ENCODE measurements around the gene CFB. TPM values are rescaled to one million over a fixed set of nuclear protein-coding genes. Genes with fewer than 3 reads are reported as not detected.

CFB gene
- total RNA-seq, 1 donor from 2014 or later: not detected

GRCh38 chr6:31933537-31933936, 12.4 kb upstream of the CFB start:
- H3K27me3 Mint-ChIP-seq (ENCODE audit: unreplicated experiment): peaks cover 2% of the 10 kb centered on the region
- no peaks in the 10 kb centered on the region for H3K36me3 Mint-ChIP-seq (ENCODE audit: low read depth, unreplicated experiment)
- DNase-seq (ENCODE audit: low spot score): no peak
- H3K9me3 Mint-ChIP-seq (ENCODE audit: unreplicated experiment): no peaks in the 10 kb centered on the region
- no peak overlapping the region for H3K4me3 Mint-ChIP-seq (ENCODE audit: unreplicated experiment)
- H3K27ac Mint-ChIP-seq (ENCODE audit: unreplicated experiment): no peak overlapping the region
- H3K4me1 Mint-ChIP-seq (ENCODE audit: unreplicated experiment): no peaks in the 10 kb centered on the region
- TF ChIP-seq CTCF (IDR thresholded peaks at IDR 0.05; ENCODE audit: unreplicated experiment): no peak

- H3K9me3 Mint-ChIP-seq (ENCODE audit: unreplicated experiment): no peaks in the 10 kb centered on the region
- no peak overlapping the region for H3K4me3 Mint-ChIP-seq (ENCODE audit: unreplicated experiment)
- H3K27me3 Mint-ChIP-seq (ENCODE audit: unreplicated experiment): peaks cover 2% of the 10 kb centered on the region
- no peaks in the 10 kb centered on the region for H3K4me1 Mint-ChIP-seq (ENCODE audit: unreplicated experiment)
- no peak for TF ChIP-seq CTCF (IDR thresholded peaks at IDR 0.05; ENCODE audit: unreplicated experiment)
- H3K36me3 Mint-ChIP-seq (ENCODE audit: low read depth, unreplicated experiment): no peaks in the 10 kb centered on the region
- no peak overlapping the region for H3K27ac Mint-ChIP-seq (ENCODE audit: unreplicated experiment)
- no peak for DNase-seq (ENCODE audit: low spot score)
Measured at GRCh38 chr6:31935021-31935420, 10.9 kb upstream of the CFB start.

- Mint-ChIP-seq H3K4me3 (ENCODE audit: unreplicated experiment) (no peak overlapping the region), H3K36me3 (ENCODE audit: low read depth, unreplicated experiment) (no peaks in the 10 kb centered on the region), H3K9me3 (ENCODE audit: unreplicated experiment) (no peaks in the 10 kb centered on the region), H3K27ac (ENCODE audit: unreplicated experiment) (no peak overlapping the region), H3K27me3 (ENCODE audit: unreplicated experiment) (peaks cover 2% of the 10 kb centered on the region), H3K4me1 (ENCODE audit: unreplicated experiment) (peaks cover 3% of the 10 kb centered on the region)
- TF ChIP-seq CTCF (IDR thresholded peaks at IDR 0.05; ENCODE audit: unreplicated experiment): no peak
- DNase-seq (ENCODE audit: low spot score): no peak
Measured at GRCh38 chr6:31935823-31936222, 10.1 kb upstream of the CFB start.

GRCh38 chr6:31940256-31940664, 5.6 kb upstream of the CFB start:
- Mint-ChIP-seq H3K27ac (ENCODE audit: unreplicated experiment) (no peak overlapping the region), H3K27me3 (ENCODE audit: unreplicated experiment) (peaks cover 5% of the 10 kb centered on the region), H3K4me1 (ENCODE audit: unreplicated experiment) (peaks cover 3% of the 10 kb centered on the region), H3K36me3 (ENCODE audit: low read depth, unreplicated experiment) (no peaks in the 10 kb centered on the region), H3K4me3 (ENCODE audit: unreplicated experiment) (no peak overlapping the region), H3K9me3 (ENCODE audit: unreplicated experiment) (no peaks in the 10 kb centered on the region)
- TF ChIP-seq CTCF (IDR thresholded peaks at IDR 0.05; ENCODE audit: unreplicated experiment): no peak
- DNase-seq (ENCODE audit: low spot score): no peak

- no peak overlapping the region for H3K27ac Mint-ChIP-seq (ENCODE audit: unreplicated experiment)
- peaks cover 5% of the 10 kb centered on the region for H3K4me1 Mint-ChIP-seq (ENCODE audit: unreplicated experiment)
- no peak for DNase-seq (ENCODE audit: low spot score)
- peaks cover 15% of the 10 kb centered on the region for H3K27me3 Mint-ChIP-seq (ENCODE audit: unreplicated experiment)
- peaks cover 3% of the 10 kb centered on the region for H3K36me3 Mint-ChIP-seq (ENCODE audit: low read depth, unreplicated experiment)
- H3K4me3 Mint-ChIP-seq (ENCODE audit: unreplicated experiment): no peak overlapping the region
- no peak for TF ChIP-seq CTCF (IDR thresholded peaks at IDR 0.05; ENCODE audit: unreplicated experiment)
- no peaks in the 10 kb centered on the region for H3K9me3 Mint-ChIP-seq (ENCODE audit: unreplicated experiment)
Measured at GRCh38 chr6:31943742-31944141, 2.2 kb upstream of the CFB start.

All from endothelial cell (in vitro differentiated cells).